Ramos (cell line): ENCODE data around the gene TRERF1.

Experiments
- in situ Hi-C: fragments of 300-500 bp; cut with MboI; formaldehyde crosslinking; loops from one replicate; pipeline ENCODE4 v1.14.3; 2022; ENCODE audit warnings: low sequenced_read_pairs; ENCODE audit not compliant: unreplicated experiment

The TRERF1 gene

GRCh38 chr6:42177514-42178364, 274.0 kb downstream of the TRERF1 start:
- in situ Hi-C loops: no loop called here

DNA sequence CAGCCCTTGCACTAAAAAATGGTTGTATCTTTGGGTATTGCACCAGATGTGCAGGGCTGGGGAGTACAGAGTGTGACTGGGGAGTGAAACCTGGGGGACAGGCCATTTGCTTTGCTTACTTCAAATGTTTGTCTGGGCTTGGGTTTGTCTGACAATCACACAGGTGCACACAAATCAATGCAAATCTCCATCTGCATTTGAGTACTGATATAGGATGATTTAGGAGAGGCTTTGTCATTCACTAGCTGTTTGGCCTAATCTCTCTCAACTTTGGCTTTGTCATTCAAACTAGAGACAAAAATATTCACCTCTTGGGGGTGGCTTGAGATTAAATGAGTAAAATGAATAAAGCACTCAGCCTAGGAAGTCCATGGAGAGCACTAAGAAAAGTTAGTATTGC, 274.7 kb downstream of the TRERF1 start:
- in situ Hi-C loops: no loop called here

- in situ Hi-C loops: no loop called here
Measured at GRCh38 chr6:42175860-42176259, 275.9 kb downstream of the TRERF1 start.
